B cell (primary cell): ENCODE measurements around the gene RBM4B. TPM values are rescaled to one million over a fixed set of nuclear protein-coding genes. Genes with fewer than 3 reads are reported as not detected.

ENCODE experiments used
- ATAC-seq: fragments of 200-7000 bp; cut with Tn5 transposase; one replicate; pipeline ENCODE4 v1.10.0; 2021; ENCODE audit warnings: low read depth, mild to moderate bottlenecking, moderate number of reproducible peaks, moderate library complexity
- CTCF ChIA-PET: fragments of 350-600 bp; sonication (Branson Sonifier 250); formaldehyde crosslinking; loops from one replicate; lab custom pipeline; 2021; ENCODE audit warnings: antibody characterized with exemption, inconsistent platforms; lab: Charles Lee
- POLR2A ChIA-PET: fragments of 350-600 bp; sonication (Branson Sonifier 250); formaldehyde crosslinking; loops from one replicate; lab custom pipeline; 2021; ENCODE audit warnings: antibody characterized with exemption; lab: Charles Lee
- DNase-seq: peaks from one replicate; pipeline ENCODE4 v3.0.0; 2013
- H2AFZ ChIP-seq: 2 replicates; pipeline ENCODE4 v1.6.1; 2012; ENCODE audit warnings: mild to moderate bottlenecking, low read depth, low read length; ENCODE audit not compliant: insufficient read depth, poor library complexity, severe bottlenecking
- H3K27ac ChIP-seq, 2 donors: 1 replicate in 1 of 2; 2 replicates in 1 of 2; pipeline ENCODE4 v1.5.1; 2012 to 2013; ENCODE audit warnings: low read length in 2 of 2, mild to moderate bottlenecking in 2 of 2, moderate library complexity in 1 of 2
- H3K27me3 ChIP-seq, 4 experiments: fragments of 200-600 bp in 1 of 4; sonication (generic) in 1 of 4; replicated peaks in 1 of 4; 1 replicate in 2 of 4; 2 replicates in 2 of 4; pipeline versions ENCODE4 v1.6.1 to v1.7.0; 2013 to 2016; ENCODE audit warnings: low read length in 3 of 4, mild to moderate bottlenecking in 2 of 4, mixed read lengths in 1 of 4, moderate library complexity in 1 of 4; ENCODE audit not compliant: insufficient read depth in 4 of 4, control insufficient read depth in 3 of 4; ENCODE audit errors: control extremely low read depth in 1 of 4
- H3K36me3 ChIP-seq, 2 experiments: replicated peaks in 1 of 2; 1 replicate in 1 of 2; 2 replicates in 1 of 2; pipeline versions ENCODE4 v1.6.1 to v1.7.1; 2013; ENCODE audit warnings: low read length in 1 of 2; ENCODE audit not compliant: insufficient read depth in 2 of 2, control insufficient read depth in 1 of 2; ENCODE audit errors: control extremely low read depth in 1 of 2, extremely low read depth in 1 of 2
- H3K4me1 ChIP-seq, 2 donors: fragments of 200-600 bp in 1 of 2; sonication (generic) in 1 of 2; 1 replicate in 1 of 2; 2 replicates in 1 of 2; pipeline versions ENCODE4 v1.5.1 to v1.6.1; 2013 to 2017; ENCODE audit warnings: low read length in 2 of 2; ENCODE audit not compliant: control insufficient read depth in 2 of 2, insufficient read depth in 2 of 2
- H3K4me2 ChIP-seq: replicated peaks from 2 replicates; pipeline ENCODE3; 2012; ENCODE audit warnings: mild to moderate bottlenecking, low read depth, low read length; ENCODE audit not compliant: poor library complexity, severe bottlenecking
- H3K4me3 ChIP-seq, 5 experiments: fragments of 200-600 bp in 1 of 5; sonication (generic) in 1 of 5; 1 replicate in 3 of 5; 2 replicates in 2 of 5; pipeline versions ENCODE4 v1.5.1 to v1.7.0; 2011 to 2016; ENCODE audit warnings: low read length in 4 of 5, mild to moderate bottlenecking in 4 of 5, low read depth in 2 of 5, control low read depth in 1 of 5, moderate library complexity in 1 of 5; ENCODE audit not compliant: insufficient read depth in 1 of 5; ENCODE audit errors: control extremely low read depth in 1 of 5, extremely low read depth in 1 of 5
- H3K79me2 ChIP-seq: fragments of 200-600 bp; sonication (generic); one replicate; pipeline ENCODE4 v1.6.0; 2016; ENCODE audit warnings: low read length; ENCODE audit not compliant: control insufficient read depth, insufficient read depth
- H3K9ac ChIP-seq: fragments of 200-600 bp; sonication (generic); 2 replicates; pipeline ENCODE4 v1.6.1; 2017; ENCODE audit warnings: mild to moderate bottlenecking, low read length, moderate library complexity
- H3K9me3 ChIP-seq, 3 donors: one replicate each; pipeline versions ENCODE4 v1.6.1 to v1.7.1; 2013; ENCODE audit warnings: low read length in 2 of 3; ENCODE audit not compliant: control insufficient read depth in 2 of 3, insufficient read depth in 1 of 3; ENCODE audit errors: control extremely low read depth in 1 of 3
- H4K20me1 ChIP-seq: 2 replicates; pipeline ENCODE4 v1.6.0; 2012; ENCODE audit warnings: mild to moderate bottlenecking, low read length; ENCODE audit not compliant: insufficient read depth, control insufficient read depth, poor library complexity, severe bottlenecking
- H3K27ac Mint-ChIP-seq: one replicate; pipeline ENCODE4 v1.8.0; 2021; ENCODE audit warnings: mixed read lengths
- H3K27me3 Mint-ChIP-seq: one replicate; pipeline ENCODE4 v1.8.0; 2021; ENCODE audit warnings: mixed read lengths
- H3K4me1 Mint-ChIP-seq: one replicate; pipeline ENCODE4 v1.8.0; 2021; ENCODE audit warnings: mixed read lengths
- H3K4me3 Mint-ChIP-seq: one replicate; pipeline ENCODE4 v1.8.0; 2021; ENCODE audit warnings: mixed read lengths
- H3K9me3 Mint-ChIP-seq: one replicate; pipeline ENCODE4 v1.8.0; 2022; ENCODE audit warnings: mixed read lengths; ENCODE audit not compliant: insufficient read depth
- CTCF ChIP-seq: fragments of 200-600 bp; IDR thresholded peaks from one replicate; pipeline ENCODE4 v1.8.0; 2022; ENCODE audit warnings: antibody characterized with exemption, mild to moderate bottlenecking
- EZH2 ChIP-seq: IDR thresholded peaks from 2 replicates; pipeline ENCODE4 v1.6.1; 2012; ENCODE audit warnings: borderline replicate concordance, low read depth, mild to moderate bottlenecking, moderate library complexity, low read length; ENCODE audit not compliant: insufficient read depth, poor library complexity, severe bottlenecking
- WGBS: methylation state at CpG from one replicate; pipeline ENCODE4 v1.1.5; 2013; ENCODE audit warnings: missing lambda C conversion rate; ENCODE audit not compliant: insufficient coverage; 5-methylcytosine and 5-hydroxymethylcytosine counted together
- intact Hi-C: fragments of 100-400 bp; cut with micrococcal nuclease; formaldehyde crosslinking; loops from one replicate; pipeline ENCODE4 v1.10.0; 2022
- polyA plus RNA-seq: library from polyadenylated mRNA; depleted of rRNA; stranded (reverse); fragments of >200 nt; gene quantifications from 2 replicates; pipeline ENCODE4 v1.2.3, GENCODE V29; 2012
- total RNA-seq, 2 donors: library from RNA; stranded (reverse); fragments of 120-200 nt in 1 of 2; gene quantifications; 1 replicate in 1 of 2; 2 replicates in 1 of 2; pipeline versions ENCODE4 v1.2.3 to v1.2.4, GENCODE V29; 2013 to 2022

The RBM4B gene
- total and polyA plus RNA-seq, 2 donors (not counting 1 experiment from before 2014, with no cell fraction given): 33.2 to 61.3 TPM

GRCh38 chr11:66683877-66684276 lies 6.2 kb upstream of the RBM4B start:
- no peak for DNase-seq
- H4K20me1 ChIP-seq: no peaks in the 10 kb centered on the region
- no peaks in the 10 kb centered on the region for H3K79me2 ChIP-seq
- H3K9me3 Mint-ChIP-seq: no peaks in the 10 kb centered on the region
- no peak overlapping the region for H3K27ac ChIP-seq
- ChIA-PET POLR2A (no interaction called here), CTCF (interaction anchor here (8.0 kb wide), 1 partner anchor 103 kb away, joined by 301 read pairs; no protein-coding TSS in a partner anchor)
- 100% methylated on average over 3 of the region's 8 CpGs for WGBS
- H3K27ac Mint-ChIP-seq: no peak overlapping the region
- H3K4me1 Mint-ChIP-seq: no peaks in the 10 kb centered on the region
- TF ChIP-seq CTCF: no peak
- TF ChIP-seq EZH2: no peak
- H3K4me3 ChIP-seq: no peak overlapping the region
- no peak for ATAC-seq
- no peaks in the 10 kb centered on the region for H3K36me3 ChIP-seq
- no peaks in the 10 kb centered on the region for H3K4me1 ChIP-seq
- H2AFZ ChIP-seq: no peak overlapping the region
- no peak overlapping the region for H3K9ac ChIP-seq
- no peaks in the 10 kb centered on the region for H3K9me3 ChIP-seq
- no peaks in the 10 kb centered on the region for H3K27me3 Mint-ChIP-seq
- H3K4me3 Mint-ChIP-seq: no peak overlapping the region
- intact Hi-C loops: no loop called here
- H3K27me3 ChIP-seq: no peaks in the 10 kb centered on the region
- no peak overlapping the region for H3K4me2 ChIP-seq

- no peaks in the 10 kb centered on the region for H3K27me3 Mint-ChIP-seq
- H3K27ac Mint-ChIP-seq: no peak overlapping the region
- H3K4me3 Mint-ChIP-seq: no peak overlapping the region
- Histone ChIP-seq H3K27me3 (no peaks in the 10 kb centered on the region), H3K9ac (no peak overlapping the region), H2AFZ (no peak overlapping the region), H3K9me3 (no peaks in the 10 kb centered on the region), H3K4me1 (peaks cover 11 to 17% of the 10 kb centered on the region in 2 donors), H3K27ac (no peak overlapping the region), H3K79me2 (peaks cover 14% of the 10 kb centered on the region), H3K36me3 (no peaks in the 10 kb centered on the region), H3K4me2 (no peak overlapping the region), H4K20me1 (peaks cover 1% of the 10 kb centered on the region), H3K4me3 (no peak overlapping the region)
- intact Hi-C loops: no loop called here
- peaks cover 17% of the 10 kb centered on the region for H3K4me1 Mint-ChIP-seq
- no peaks in the 10 kb centered on the region for H3K9me3 Mint-ChIP-seq
- POLR2A ChIA-PET: no interaction called here
- ATAC-seq (no peak), DNase-seq (no peak)
- WGBS: 83% methylated on average over 5 of the region's 7 CpGs
- TF ChIP-seq EZH2 (no peak), CTCF (no peak)
- CTCF ChIA-PET: interaction anchor here (1.0 to 8.0 kb wide), 7 partner anchors 21 to 273 kb away, joined by 3 to 301 read pairs (median 9); partner anchors contain the start of genes ACTN3, CCDC87, CCS and ZDHHC24
Observed at GRCh38 chr11:66680966-66681645, 3.4 kb upstream of the RBM4B start.
